Measurements from ENCODE around the gene CHDH. TPM values are rescaled to one million over a fixed set of nuclear protein-coding genes. Genes with fewer than 3 reads are reported as not detected.

The CHDH gene
- total RNA-seq = 0.05 and 2.4 TPM in 2 replicates
- 0.05 TPM for polyA plus RNA-seq (2012)

- no peak for DNase-seq (ENCODE audit: low read depth)
Measured at GRCh38 chr3:53846134-53846850, at the start of gene CHDH, which contains the start of gene IL17RB. TSS of gene CHDH (minus strand) at chr3:53846419. CDS start at chr3:53824008, 22,411 bp downstream. TSS of gene IL17RB (plus strand) at chr3:53846568. CDS start at chr3:53846589, 21 bp downstream.

GRCh38 chr3:53892286-53892637 is 46.0 kb upstream of the CHDH start:
- no peak for DNase-seq (ENCODE audit: low read depth)

- DNase-seq (ENCODE audit: low read depth) = peak; percentile 99
Measured at GRCh38 chr3:53891497-53892285, 45.5 kb upstream of the CHDH start, which contains the start of gene SELENOK. TSS of gene SELENOK (minus strand) at chr3:53891859.

GRCh38 chr3:53890726-53891475 is 44.7 kb upstream of the CHDH start:
- DNase-seq (ENCODE audit: low read depth) = peak; percentile 12

GRCh38 chr3:53888232-53888631 is 42.0 kb upstream of the CHDH start:
- DNase-seq (ENCODE audit: low read depth) = no peak

GRCh38 chr3:53887446-53887845 is 41.2 kb upstream of the CHDH start:
- DNase-seq (ENCODE audit: low read depth) = no peak

- no peak for DNase-seq (ENCODE audit: low read depth)
Measured at GRCh38 chr3:53885239-53885638, 39.0 kb upstream of the CHDH start.

- DNase-seq (ENCODE audit: low read depth) = no peak
Measured at GRCh38 chr3:53884623-53885022, 38.4 kb upstream of the CHDH start.

GRCh38 chr3:53883008-53883407 is 36.8 kb upstream of the CHDH start:
- DNase-seq (ENCODE audit: low read depth) = no peak

- peak; percentile 87 for DNase-seq (ENCODE audit: low read depth)
Measured at GRCh38 chr3:53881691-53882593, 35.7 kb upstream of the CHDH start, which contains the start of gene ACTR8. TSS of gene ACTR8 (minus strand) at chr3:53882152. CDS start at chr3:53882101, 51 bp downstream.

- peak; percentile 6 for DNase-seq (ENCODE audit: low read depth)
Measured at GRCh38 chr3:53880396-53881345, 34.5 kb upstream of the CHDH start.

GRCh38 chr3:53865732-53866499 is 19.7 kb upstream of the CHDH start:
- no peak for DNase-seq (ENCODE audit: low read depth)

GRCh38 chr3:53863145-53863544 is 16.9 kb upstream of the CHDH start:
- no peak for DNase-seq (ENCODE audit: low read depth)

GRCh38 chr3:53862241-53862640 is 16.0 kb upstream of the CHDH start:
- no peak for DNase-seq (ENCODE audit: low read depth)

- no peak for DNase-seq (ENCODE audit: low read depth)
Measured at GRCh38 chr3:53860196-53860595, 14.0 kb upstream of the CHDH start.

- no peak for DNase-seq (ENCODE audit: low read depth)
Measured at GRCh38 chr3:53859178-53859577, 13.0 kb upstream of the CHDH start.

- DNase-seq (ENCODE audit: low read depth) = no peak
Measured at GRCh38 chr3:53858096-53858741, 12.0 kb upstream of the CHDH start.

- no peak for DNase-seq (ENCODE audit: low read depth)
Measured at GRCh38 chr3:53856964-53857363, 10.7 kb upstream of the CHDH start.

All from myocyte (in vitro differentiated cells).